IMR-90 (cell line): ENCODE data around the gene BDNF.

ENCODE experiments used
- BHLHE40 ChIP-seq: fragments of 150-350 bp; IDR thresholded peaks from 2 replicates; pipeline ENCODE4 v1.6.1; 2016; ENCODE audit warnings: mild to moderate bottlenecking, low read depth, low read length
- CEBPB ChIP-seq: IDR thresholded peaks from 2 replicates; pipeline ENCODE4 v1.6.1; 2012; ENCODE audit warnings: low read depth, low read length, improper control_type of control experiment
- FOS ChIP-seq: fragments of 150-350 bp; IDR thresholded peaks from 2 replicates; pipeline ENCODE4 v1.6.1; 2016; ENCODE audit warnings: low read depth, low read length
- MAZ ChIP-seq: IDR thresholded peaks from 2 replicates; pipeline ENCODE4 v1.6.1; 2012; ENCODE audit warnings: low read depth, mild to moderate bottlenecking, low read length, improper control_type of control experiment, moderate library complexity, borderline replicate concordance
- MXI1 ChIP-seq: IDR thresholded peaks from 2 replicates; pipeline ENCODE4 v1.6.1; 2012; ENCODE audit warnings: low read depth, mild to moderate bottlenecking, low read length, moderate library complexity, borderline replicate concordance
- POLR2A ChIP-seq: IDR thresholded peaks from 2 replicates; pipeline ENCODE4 v1.6.1; 2012; ENCODE audit warnings: mild to moderate bottlenecking, low read depth, low read length
- RCOR1 ChIP-seq: IDR thresholded peaks from 2 replicates; pipeline ENCODE4 v1.6.1; 2012; ENCODE audit warnings: mild to moderate bottlenecking, low read length, improper control_type of control experiment; ENCODE audit not compliant: insufficient replicate concordance
- RFX5 ChIP-seq: IDR thresholded peaks from 2 replicates; pipeline ENCODE4 v1.8.0; 2012; ENCODE audit warnings: low read depth, mild to moderate bottlenecking, low read length, moderate library complexity
- SMC3 ChIP-seq: fragments of 150-350 bp; IDR thresholded peaks from 2 replicates; pipeline ENCODE4 v1.6.1; 2016; ENCODE audit warnings: low read depth, mild to moderate bottlenecking, antibody characterized with exemption, low read length, moderate library complexity
- TF ChIP-seq, protein P1 (sequence below): conservative IDR thresholded peaks from 2 replicates; pipeline ENCODE4 v1.5.1; 2012; ENCODE audit warnings: mild to moderate bottlenecking, low read depth, low read length, improper control_type of control experiment
- TF ChIP-seq, protein P2 (sequence below): fragments of 150-350 bp; IDR thresholded peaks from 2 replicates; pipeline ENCODE4 v1.6.1; 2017; ENCODE audit warnings: mild to moderate bottlenecking, antibody characterized with exemption, low read length, low read depth

DNA sequence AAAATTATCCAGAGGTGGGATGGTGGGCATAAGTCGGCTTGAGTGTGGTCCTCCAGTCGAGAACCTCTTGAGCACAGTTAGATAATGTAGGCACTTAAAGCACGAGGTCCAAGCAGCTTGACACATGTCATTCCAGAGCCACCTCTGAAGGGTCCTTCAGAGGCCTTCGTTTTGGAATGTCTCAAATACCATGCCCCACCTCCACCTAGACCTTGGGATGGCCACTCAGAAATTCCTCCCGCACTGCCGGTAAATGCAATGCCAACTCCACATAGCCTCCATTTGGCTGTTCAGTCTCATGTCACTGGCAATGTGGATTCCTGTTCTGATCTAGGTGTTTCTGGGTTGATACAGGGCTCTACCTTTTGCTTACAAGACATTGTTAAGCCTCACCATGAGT lies 43.9 kb downstream of the BDNF start:
- TF ChIP-seq, protein P1, sequence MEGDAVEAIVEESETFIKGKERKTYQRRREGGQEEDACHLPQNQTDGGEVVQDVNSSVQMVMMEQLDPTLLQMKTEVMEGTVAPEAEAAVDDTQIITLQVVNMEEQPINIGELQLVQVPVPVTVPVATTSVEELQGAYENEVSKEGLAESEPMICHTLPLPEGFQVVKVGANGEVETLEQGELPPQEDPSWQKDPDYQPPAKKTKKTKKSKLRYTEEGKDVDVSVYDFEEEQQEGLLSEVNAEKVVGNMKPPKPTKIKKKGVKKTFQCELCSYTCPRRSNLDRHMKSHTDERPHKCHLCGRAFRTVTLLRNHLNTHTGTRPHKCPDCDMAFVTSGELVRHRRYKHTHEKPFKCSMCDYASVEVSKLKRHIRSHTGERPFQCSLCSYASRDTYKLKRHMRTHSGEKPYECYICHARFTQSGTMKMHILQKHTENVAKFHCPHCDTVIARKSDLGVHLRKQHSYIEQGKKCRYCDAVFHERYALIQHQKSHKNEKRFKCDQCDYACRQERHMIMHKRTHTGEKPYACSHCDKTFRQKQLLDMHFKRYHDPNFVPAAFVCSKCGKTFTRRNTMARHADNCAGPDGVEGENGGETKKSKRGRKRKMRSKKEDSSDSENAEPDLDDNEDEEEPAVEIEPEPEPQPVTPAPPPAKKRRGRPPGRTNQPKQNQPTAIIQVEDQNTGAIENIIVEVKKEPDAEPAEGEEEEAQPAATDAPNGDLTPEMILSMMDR: no peak
- TF ChIP-seq POLR2A: no peak
- TF ChIP-seq MXI1: no peak
- no peak for TF ChIP-seq CEBPB
- TF ChIP-seq RCOR1: no peak
- TF ChIP-seq, protein P2, sequence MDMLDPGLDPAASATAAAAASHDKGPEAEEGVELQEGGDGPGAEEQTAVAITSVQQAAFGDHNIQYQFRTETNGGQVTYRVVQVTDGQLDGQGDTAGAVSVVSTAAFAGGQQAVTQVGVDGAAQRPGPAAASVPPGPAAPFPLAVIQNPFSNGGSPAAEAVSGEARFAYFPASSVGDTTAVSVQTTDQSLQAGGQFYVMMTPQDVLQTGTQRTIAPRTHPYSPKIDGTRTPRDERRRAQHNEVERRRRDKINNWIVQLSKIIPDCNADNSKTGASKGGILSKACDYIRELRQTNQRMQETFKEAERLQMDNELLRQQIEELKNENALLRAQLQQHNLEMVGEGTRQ: no peak
- TF ChIP-seq FOS: no peak
- TF ChIP-seq RFX5: no peak
- no peak for TF ChIP-seq MAZ
- no peak for TF ChIP-seq BHLHE40
- no peak for TF ChIP-seq SMC3
